Activated naive CD8-positive, alpha-beta T cell treated with anti-CD3 and anti-CD28 coated beads, Interleukin-2, amount 50 U/mL, for 16 hours (primary cell): ENCODE measurements around the gene IGFBP5.

Experiments used
- DNase-seq: peaks from one replicate; pipeline ENCODE4 v3.0.0-alpha.2; 2020; ENCODE audit warnings: low read depth, low spot score

Gene IGFBP5

GRCh38 chr2:216695401-216695821 lies at the start of gene IGFBP5:
TSS of gene IGFBP5 (minus strand) at chr2:216695549. CDS start at chr2:216694775, 774 bp downstream.
- DNase-seq, result no peak

DNA sequence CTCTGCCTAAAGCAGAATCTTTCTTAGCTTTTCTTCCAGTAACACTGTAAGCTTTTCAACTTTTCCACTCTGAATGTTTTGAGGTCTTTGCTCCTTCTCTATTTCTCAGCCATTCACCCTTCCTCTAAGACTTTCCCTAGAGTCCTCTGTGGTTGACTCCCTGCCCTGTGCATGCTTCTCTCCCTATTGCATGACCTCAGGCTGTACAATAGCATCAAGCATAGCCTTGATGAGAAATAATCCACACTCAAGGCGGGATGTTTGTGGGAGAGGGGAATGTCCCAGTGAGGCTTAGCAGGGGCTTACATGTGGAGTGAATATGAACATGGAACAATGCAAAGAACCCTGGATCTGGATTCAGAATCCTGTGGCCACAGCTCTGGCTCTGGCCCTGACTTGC lies 48.4 kb upstream of the IGFBP5 start:
- no peak for DNase-seq

DNA sequence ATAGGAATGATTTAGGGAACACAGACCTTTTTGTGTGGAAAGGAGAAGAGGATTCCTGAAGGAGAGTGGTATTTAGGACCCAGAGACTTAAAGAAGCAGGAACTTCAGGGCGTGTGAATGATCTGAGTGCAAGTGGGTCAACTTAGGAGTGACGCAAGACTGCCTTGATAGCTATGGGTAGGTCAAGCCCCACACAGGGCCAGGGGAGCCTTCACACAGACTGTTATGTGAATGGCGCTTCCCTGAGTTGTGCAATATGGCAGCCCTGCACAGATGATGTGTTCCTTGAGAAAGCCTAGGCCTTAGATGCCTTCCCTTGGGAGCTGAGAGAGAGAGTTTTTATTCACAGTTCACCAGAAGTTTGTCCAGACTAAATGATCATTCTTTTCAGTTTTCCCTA lies 47.1 kb upstream of the IGFBP5 start:
- DNase-seq, result no peak

DNA sequence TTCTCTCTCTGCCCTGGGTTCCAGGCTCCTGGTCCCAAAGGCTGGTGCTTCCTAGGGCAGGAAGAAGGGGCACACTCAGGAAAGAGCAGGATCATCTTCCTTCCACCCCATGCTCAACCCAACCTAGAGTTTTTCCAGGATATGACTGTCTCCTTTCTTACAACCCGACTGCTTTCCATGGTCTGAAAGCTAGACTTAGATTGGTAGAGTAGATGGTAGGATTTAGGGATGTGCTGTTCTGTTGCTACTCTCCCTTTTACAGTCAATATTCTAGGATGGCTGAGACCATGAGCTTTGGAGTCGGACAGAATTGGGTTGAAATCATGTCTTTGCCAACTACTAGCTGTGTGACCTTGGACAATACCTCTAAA lies 45.9 kb upstream of the IGFBP5 start:
- no peak for DNase-seq

DNA sequence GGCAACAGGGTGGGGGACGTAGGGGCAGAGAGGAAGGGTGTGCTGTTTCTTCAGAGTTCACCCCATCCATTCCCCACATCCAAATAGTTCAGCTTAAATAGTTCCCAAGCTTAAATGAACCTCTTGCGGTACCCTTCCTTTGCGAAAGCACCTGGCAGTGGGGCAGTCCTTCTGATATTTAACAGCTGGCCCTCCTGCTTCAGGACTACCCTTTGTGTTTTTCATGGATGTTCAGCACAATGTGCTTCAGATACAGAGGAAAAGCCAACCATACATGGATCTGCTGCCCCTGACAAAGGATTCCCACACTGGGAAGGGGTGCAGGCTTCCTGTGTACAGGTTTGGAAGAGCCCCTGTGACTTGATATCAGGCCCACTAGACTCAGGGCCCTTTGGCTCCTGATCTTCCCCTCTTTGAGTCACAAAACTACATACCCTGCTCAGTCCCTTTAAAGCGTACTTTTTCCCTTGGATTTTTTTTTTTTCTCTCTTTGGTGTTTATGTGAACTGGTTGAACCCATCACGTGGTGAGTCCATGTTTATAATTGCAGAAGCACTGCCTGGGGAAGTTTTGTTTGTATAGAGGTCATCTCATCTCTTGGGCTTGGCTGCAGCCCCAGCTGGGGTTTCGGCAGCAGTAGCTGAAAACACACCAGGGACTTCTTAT lies 45.3 kb upstream of the IGFBP5 start:
- no peak for DNase-seq

DNA sequence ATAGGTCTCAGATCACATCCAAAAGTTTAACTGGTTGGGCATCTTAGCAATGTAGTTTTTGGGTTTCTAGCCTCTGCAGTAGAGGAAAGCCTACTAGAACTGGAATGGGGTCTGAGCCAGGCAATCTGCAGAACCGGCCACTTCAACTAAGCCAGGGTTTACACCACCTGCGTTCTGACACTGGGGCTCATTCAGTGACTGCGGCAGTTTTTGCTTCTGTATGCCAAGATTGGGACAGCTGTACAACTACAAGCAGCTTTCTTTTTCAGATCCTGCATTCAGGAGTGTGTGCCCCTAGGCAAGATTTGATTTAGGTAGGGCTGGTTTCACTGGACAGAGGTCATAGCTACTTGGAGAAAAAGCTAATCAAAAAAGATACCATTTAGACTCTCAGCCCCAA lies 43.7 kb upstream of the IGFBP5 start:
- no peak for DNase-seq

GRCh38 chr2:216737676-216738075 lies 42.3 kb upstream of the IGFBP5 start:
- DNase-seq, result no peak

DNA sequence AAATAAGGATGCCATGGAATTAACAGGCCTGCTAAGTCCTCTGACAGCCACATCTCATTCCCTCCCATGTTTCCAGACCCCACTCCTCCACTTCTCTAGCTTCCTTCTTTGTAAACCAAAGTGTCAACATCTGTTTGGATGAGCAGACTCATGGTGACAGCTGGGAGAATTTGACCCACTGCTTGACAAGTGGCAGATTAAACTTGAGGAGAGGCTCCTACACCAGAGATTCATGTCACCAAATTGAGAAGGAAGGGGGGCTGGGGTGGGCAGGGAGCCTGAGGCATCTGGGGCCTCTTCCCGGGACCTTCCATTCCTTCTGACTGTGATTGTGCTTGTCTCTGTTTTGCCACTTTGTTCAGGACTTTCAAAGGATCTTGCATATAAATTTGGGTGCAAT lies 41.0 kb upstream of the IGFBP5 start:
- no peak for DNase-seq

DNA sequence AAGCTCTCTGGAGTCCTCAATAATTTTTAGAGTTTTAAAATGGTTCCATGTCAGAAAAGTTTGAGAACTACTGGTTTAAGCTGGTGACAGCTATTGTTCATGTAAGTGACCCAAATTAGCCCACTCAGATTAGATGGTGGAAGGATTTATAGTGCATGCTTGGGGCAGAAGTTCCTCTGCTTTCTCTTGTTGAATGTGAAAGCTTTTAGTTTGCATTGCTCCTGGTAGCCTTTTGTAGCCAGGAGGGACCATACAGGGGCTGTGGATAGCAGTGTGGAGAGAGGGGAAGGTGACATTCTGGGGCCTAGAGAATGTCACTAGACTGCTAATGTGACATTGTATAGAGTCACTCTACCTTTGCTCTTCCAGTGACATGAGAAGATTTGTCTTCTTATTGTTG lies 40.3 kb upstream of the IGFBP5 start:
- DNase-seq, result no peak

DNA sequence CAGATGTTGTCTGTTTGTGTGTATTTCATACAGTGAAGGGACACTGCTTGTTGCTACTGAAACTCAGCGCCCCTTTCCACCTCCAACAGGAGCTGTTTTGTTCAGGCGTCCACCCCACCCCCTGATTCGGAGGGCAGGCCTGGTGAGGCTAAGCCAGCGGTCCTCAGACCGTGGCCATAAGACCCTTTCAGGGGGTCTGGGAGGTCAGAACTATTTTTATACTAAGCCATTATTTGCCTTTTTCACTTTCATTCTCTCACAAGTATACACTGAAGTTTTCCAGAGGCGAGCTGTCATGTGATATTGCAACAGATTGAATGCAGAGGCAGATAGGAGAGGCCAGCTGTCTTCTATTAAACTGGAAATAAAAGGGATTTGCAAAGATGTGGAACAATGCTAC lies 39.7 kb upstream of the IGFBP5 start:
- DNase-seq, result no peak

DNA sequence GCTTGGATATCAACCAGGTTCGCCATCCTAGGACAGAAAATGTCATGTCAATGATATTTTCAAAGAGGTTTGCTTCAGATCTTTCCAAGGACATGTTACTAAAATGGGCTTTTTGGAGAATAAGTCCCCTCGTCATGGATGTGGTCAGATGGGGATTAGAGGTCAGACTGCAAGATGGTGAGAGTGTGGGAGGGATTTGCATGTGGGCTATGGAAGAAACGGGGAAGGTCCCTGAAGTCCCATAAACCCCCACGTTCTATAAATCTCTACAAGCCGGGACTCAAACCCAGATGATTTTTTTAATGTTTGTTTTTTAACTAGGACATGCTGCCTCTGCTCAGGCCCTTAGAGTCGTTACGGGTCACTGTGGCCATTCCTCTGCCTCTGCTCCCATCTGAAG lies 37.7 kb upstream of the IGFBP5 start:
- DNase-seq, result no peak

DNA sequence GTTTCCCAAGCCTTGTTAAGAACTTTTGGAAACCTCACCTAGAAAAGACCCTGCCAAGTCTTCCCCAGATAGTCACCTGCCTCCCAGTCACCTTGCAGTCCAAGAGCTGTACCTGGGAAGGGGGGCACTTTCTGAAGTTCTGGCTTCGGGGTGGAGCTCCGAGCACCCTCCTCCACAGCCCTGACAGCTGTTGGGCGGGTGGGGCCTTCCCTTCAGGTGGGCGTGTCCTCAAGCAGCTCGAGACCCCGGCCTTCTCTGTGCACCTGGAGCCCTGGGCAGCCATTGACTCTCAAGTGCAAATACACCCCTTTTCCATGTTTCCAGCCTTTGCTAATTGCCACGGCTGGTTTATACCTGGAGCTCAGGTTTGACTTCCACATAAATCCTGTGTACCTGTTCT lies 37.0 kb upstream of the IGFBP5 start:
- DNase-seq, result no peak

DNA sequence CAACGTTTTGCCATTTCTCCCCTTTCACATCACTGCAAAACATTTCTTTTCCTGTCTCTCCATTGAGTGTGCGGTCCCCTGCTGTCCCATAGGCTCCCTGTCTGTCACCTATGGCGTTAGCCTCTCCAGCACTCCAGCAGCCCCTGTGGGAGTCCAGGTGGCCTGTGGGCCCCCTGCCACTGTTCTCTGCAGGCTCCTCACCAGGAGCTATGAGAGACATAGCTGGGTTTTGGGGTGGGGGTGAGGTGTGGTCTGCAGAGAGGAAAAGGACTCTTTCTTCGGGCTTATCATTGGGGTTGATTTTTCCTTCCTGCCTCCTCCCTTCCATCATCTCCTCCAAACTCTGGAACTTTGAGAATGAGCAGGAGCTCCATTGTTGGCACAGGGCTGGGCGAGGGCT lies 36.1 kb upstream of the IGFBP5 start:
- no peak for DNase-seq

- DNase-seq, result no peak
These were observed 35.5 kb upstream of the IGFBP5 start for GRCh38 chr2:216730871-216731270.

- no peak for DNase-seq
These were observed 32.2 kb upstream of the IGFBP5 start for GRCh38 chr2:216727346-216728122.

DNA sequence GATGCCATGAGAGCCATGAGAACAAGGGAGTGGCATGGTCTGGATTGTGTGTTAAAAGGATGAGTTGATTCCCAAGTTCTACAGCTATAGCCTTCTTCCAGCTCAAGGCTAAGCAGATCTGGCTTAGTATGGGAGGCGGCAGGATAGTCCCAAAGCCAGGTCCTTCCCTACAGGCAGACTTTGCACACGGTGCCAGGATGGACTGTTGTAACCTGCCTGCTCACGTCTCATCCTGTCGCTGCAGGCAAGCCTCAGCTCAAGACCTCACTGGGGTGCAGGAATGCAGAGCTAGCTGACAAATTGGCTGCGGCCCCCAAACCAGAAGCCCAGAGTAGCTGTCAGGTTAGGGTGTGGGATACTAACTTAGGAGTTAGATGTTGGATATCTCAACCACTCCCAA lies 28.8 kb upstream of the IGFBP5 start:
- no peak for DNase-seq

- DNase-seq, result no peak
These were observed 25.8 kb upstream of the IGFBP5 start for GRCh38 chr2:216721141-216721540.

GRCh38 chr2:216720722-216721121 lies 25.4 kb upstream of the IGFBP5 start:
- no peak for DNase-seq

GRCh38 chr2:216717907-216718615 lies 22.7 kb upstream of the IGFBP5 start:
- DNase-seq, result no peak

- no peak for DNase-seq
These were observed 22.1 kb upstream of the IGFBP5 start for GRCh38 chr2:216717491-216717901.

- DNase-seq, result no peak
These were observed 20.8 kb upstream of the IGFBP5 start for GRCh38 chr2:216716109-216716508.

- no peak for DNase-seq
These were observed 20.1 kb upstream of the IGFBP5 start for GRCh38 chr2:216715402-216715974.
